ENCODE data around the gene PCSK5.
A peak's percentile ranks its signal among the peaks of the same experiment; 100 is the strongest.
"Not testable (repeated sequence)": the region's sequence is repeated elsewhere in the genome, so short reads cannot be mapped to it uniquely, and the experiment has no call there.

PCSK5 gene

DNA sequence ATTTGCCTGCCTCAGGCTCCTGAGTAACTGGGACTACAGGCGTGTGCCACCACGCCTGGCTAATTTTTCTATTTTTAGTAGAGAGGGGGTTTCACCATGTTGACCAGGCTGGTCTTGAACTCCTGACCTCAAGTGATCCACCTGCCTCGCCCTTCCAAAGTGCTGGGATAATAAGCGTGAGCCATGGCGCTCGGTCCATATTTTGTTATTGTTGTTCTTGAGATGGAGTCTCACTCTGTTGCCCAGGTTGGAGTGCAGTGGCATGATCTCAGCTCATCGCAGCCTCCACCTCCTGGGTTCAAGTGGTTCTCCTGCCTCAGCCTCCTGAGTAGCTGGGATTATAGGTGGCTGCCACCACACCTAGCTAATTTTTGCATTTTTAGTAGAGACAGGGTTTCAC lies 433.6 kb downstream of the PCSK5 start:
- not testable (repeated sequence) for DNase-seq

DNA sequence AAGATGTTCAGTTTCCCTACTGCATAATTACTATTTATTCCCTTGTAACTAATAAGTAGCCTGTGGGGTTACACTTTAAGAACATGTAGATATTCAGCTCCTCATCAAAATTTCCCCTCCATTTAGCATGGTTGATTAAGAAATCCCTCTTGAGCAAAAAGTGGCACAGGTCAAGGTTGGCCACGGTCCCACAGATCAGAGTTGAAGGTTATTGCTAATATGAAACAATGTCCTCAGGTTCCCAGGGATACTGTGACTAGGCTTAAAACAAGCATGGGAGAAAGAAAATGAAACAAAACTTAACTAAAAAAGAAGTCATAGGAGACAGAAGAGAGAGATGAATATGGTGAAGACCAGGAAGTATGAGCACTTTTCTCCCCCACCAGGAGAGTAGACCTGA lies 439.6 kb downstream of the PCSK5 start:
- DNase-seq, result no peak

DNA sequence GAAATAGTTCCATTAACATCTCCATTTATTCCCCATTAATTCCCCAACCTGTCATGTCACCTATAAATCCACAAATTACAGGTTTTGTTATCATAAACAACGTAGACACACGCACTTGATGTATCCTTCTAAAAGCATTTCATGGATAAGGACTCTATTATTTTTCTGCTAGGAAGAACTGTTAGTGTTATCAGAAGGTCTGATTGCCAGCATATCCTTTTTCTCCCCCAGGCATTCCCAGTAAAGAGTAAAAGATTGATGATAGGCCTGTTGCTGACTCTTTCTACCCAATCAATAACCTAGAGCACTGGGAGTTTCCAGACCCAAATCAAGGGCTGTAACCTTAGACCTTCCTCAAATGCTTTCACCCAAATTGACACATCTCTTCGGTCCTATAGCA lies 442.9 kb downstream of the PCSK5 start:
- DNase-seq, result no peak

DNA sequence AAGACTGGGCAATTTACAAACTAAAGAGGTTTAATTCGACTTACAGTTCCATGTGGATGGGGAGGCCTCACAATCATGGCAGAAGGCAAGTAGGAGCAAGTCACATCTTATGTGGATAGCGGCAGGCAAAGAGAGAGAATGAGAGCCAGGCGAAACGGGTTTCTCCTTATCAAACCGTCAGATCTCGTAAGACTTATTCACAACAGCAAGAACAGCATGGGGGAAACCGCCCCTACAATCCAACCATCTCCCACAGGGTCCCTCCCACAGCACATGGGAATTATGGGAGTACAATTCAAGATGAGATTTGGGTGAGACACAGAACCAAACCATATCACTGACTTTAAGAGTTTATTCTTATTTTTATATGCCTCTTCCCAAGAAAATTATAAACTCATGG lies 443.5 kb downstream of the PCSK5 start:
- DNase-seq, result no peak

DNA sequence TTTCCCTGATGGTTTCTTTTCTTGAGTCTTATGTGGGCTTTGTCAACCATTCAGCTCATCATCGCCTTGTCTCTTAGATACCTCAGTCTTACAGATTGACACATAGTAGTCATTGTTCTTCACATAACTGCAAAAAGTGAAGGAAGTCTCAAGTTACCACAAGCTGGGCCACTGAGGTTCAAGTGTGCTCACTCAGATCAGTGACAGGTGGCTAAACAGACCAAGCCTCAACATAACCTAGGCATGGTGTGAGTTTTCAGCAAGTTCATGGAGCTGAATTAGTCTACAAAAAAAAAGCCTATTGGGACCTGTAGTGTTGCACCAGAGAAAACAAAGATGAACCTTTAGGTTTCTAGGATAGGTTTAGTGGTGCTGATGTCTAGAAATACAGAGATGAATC lies 445.6 kb downstream of the PCSK5 start:
- DNase-seq, result no peak

DNA sequence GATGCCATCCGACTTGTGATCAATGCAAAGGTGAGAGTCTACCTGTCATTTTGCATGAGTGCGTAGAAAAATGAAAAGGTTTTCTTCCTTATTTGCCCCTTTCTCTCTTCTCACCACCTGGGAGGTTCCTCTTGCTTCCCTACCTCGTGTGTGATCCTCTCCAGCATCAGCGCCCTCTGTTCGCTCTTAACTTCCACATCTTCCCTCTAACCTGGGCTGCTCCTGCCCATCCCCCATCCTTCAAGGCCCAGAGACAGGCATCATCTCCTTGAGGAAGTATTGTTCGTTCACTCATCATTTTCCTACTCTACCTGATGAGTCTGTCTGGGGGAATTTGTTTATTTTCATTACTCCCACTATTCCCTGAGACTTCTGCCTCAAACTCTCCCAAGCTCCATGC lies 447.9 kb downstream of the PCSK5 start:
- DNase-seq, result no peak

DNA sequence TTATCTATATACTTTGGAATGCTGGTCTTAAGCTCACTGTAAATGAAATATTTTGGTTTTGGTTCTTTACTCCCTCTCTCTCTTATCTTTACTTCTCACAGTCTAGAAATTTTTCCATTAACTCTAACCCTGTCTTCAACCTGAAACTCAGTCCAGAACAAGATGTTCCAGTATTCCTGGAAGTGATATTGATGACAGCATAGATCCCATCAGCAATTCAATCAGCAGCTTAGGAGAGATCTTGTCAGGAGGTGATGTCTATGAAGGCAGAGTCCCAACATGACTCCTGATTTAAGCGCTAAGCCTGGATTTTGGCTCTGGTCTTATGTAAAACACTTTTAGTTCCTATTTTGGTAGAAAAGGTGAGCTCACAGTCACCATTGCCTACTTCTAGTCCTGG lies 451.1 kb downstream of the PCSK5 start:
- no peak for DNase-seq

DNA sequence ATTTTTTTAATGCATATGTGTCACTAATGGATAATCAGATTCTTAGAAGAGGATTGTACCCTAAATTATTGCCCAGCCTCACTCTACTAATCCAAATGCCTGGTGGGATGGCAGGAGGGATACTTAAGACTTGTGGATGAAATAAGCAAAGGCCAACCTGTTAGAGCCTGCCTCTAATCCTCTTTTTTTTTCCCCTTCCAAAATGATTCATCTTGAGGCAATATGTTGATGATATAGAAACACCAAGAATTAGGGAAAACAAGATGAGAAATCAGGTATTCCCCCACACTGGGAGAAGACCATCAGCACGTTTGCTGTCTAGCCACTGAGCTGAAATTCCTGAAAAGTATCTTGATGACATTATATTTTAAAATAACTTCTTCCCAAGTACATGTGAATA lies 451.7 kb downstream of the PCSK5 start:
- no peak for DNase-seq

DNA sequence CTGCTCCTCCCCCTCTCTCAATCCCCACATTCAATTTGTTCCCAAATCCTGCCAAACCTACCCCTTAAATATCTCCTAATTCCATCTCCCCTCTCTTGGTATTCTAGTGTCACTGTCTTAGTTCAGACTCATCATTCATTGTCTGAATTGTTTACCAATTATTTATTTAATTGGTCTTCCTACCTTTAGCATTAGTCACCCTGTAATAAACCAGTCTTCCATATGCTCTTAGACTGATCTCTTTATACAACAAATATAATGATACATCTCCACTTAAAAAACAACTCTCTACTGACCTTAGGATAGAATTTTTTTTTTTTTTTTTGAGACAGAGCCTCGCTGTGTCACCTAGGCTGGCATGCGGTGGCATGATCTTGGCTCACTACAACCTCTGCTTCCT lies 452.4 kb downstream of the PCSK5 start:
- no peak for DNase-seq

DNA sequence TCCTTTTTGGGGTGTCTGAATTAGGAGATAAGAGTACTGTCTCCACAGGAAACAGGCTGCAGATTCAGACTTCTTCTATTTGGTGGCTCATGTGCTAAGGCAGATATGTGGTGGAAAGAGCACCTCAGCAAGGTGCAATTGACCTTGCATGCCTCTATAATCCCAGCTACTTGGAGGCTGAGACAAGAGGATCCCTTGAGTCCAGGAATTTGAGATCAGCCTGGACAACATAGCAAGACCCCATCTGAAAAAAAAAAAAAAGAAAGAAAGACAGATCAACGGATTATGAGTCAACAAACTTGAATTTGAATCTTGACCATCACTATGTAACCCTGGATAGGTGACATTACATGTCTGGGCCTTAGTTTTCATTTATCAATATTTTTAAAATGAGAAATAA lies 459.4 kb downstream of the PCSK5 start:
- no peak for DNase-seq

DNA sequence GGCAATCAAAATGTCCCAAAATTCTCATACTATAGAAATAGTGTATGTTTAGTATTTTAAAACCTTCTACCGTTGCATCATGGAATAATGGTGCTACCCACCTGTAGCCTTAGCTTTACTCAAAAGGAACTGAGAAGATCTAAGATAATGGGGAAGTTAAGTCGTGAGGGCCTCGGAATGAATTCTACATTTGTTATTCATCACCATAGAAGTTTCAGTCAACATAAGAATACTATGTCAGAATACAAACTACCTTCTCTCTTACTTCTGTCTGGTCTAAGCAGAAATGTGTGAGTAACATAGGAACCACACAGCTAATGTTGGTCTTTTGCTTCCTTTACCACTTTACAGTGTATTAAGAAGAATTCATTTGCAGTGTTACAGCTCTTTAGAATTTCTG lies 460.5 kb downstream of the PCSK5 start:
- no peak for DNase-seq

DNA sequence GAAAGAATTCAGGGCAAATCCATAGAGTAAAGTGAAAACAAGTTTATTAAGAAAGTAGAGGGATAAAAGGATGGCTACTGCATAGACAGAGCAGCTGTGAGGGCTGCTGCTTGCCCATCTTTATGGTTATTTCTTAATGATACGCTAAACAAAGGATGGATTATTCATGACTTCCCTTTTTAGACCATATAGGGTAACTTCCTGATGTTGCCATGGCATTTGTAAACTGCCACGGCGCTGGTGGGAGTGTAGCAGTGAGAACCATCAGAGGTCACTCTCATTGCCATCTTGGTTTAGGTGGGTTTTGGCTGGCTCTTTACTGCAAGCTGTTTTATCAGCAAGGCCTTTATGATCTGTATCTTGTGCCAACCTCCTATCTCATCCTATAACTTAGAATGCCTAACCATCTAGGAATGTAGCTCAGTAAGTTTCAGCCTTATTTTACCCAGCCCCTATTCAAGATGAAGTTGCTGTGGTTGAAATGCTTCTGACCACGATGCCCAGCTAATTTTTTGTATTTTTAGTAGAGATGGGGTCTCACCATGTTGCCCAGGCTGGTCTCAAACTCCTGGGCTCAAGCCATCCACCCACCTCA lies 461.6 kb downstream of the PCSK5 start:
- no peak for DNase-seq

DNA sequence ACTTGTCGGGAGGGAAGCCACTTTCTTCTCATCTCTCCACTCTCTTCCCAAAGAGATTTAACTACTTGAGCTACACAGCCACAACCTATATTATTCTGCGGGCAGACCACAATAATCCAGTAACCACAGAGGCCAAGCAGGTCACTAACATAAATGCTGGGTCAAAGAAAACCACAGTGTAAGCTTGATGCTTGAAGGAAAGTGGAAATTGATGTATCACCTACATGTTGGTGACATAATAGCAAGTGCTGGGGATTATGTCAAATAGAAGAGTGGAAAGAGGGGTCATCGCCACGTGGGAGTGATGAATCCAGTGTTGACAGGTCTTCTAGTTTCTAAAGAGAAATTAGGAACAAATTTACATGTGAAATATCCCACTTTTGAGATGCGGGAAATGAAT lies 462.8 kb downstream of the PCSK5 start:
- DNase-seq, result no peak

DNA sequence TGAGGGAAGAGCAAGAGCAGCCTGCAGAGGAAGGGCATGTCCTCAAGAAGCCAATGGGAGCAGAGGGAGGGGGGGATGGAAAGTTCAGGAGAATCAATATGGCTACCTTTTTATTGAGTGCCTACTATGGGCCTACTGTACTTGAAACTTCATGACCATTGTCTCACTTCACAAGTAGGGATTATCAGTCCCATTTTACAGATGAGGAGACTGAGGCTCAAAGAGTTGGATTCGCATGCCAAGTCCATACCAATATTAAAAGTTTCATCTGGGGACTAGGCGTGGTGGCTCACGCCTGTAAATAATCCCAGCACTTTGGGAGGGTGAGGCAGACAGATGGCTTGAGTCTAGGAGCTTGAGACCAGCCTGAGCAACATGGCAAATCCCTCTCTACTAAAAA lies 463.7 kb downstream of the PCSK5 start:
- DNase-seq, result no peak

DNA sequence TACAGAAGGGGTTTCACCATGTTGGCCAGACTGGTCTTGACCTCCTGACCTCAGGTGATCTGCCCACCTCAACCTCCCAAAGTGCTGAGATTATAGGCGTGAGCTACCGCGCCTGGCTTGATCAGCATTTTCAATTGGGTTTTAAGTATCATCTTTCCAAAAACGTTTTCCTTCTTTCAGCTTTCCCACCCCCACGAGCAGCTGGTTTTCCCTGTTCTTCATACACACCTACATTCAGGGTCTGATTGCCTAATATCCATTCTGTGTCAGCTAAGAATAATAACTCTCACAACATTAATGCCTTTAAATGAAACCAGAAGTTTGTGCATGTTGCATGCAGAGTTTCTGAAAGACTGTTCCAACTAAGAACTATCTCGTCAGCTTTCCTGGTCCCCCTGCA lies 465.4 kb downstream of the PCSK5 start:
- no peak for DNase-seq

DNA sequence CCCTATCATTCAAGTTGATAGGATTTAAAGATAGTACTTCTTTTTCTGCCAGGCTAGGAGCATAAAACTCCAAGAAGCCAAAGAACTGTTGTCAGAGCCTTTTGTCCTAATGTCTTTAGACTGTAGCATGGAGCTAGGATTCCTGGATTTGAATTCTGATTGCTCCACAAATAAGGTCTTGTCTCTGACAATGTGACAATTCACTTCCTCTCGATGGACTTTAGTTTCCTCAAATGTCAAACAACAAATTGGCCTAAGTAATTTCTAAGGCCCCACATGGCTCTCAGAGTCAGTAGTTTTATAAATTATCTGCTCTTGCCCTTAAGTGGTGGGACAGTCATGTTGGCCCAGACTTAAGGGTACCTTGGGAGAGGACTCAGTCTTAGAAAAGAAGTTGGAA lies 467.1 kb downstream of the PCSK5 start:
- no peak for DNase-seq

DNA sequence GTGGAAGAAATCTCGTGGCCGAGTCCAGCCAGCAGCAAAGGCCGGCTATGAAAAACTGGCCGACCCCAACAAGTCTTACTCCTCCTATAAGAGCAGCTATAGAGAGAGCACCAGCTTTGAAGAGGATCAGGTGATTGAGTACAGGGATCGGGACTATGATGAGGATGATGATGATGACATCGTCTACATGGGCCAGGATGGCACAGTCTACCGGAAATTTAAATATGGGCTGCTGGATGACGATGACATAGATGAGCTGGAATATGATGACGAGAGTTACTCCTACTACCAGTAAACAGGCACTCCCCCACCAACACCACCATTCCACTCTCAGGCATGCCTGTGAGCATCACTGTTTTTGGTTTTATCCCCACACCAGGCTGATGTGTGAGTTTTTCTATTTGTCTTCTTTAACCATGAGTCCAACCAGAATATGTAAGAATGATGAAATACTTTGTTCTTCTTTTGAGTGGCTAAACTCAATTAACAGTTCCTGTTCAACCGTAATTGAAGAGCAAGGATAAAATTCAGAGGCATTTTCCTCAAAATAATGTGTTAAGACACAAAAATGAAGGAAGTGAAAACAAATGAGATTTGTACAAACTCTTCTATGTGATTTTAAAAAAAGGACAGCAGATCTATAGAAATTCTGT lies 468.3 kb downstream of the PCSK5 start:
- no peak for DNase-seq

DNA sequence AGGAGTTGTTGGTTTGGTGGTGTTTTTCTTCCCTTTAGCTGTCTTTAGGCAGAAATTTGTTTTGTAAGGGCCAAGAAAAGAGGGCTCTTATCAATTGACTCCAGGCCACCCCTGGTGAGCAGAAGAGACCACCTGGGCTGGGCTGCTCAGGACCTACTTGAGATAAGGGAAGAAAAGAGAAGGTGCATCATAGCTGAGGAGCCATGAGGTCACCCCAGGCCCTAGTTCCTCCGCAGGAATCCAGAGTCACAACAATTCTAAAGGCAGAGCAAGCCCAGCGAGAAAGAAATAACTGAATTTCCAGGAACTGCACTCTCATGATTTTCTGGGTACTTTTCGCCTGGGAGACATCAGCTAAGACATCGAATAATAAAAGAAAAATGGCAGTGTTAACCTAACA lies 468.9 kb downstream of the PCSK5 start:
- no peak for DNase-seq

DNA sequence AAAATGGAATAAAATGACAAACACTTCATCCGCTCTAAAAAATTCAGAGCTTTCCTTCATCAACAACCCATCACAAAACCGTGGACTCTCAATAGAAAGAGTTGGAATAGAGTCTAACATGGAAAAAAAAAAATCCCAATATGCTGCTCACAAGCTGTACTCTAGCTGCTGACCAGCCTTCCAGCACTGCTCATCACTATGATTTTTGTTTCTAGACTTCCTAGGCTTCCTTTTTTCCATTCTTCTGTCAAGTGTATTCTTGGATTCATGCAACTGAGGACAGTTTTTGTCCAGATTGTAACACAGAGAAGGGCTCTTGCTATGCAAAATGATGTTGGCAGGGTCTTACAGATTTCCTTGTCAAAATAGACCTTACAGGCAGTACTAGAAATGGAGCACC lies 469.3 kb downstream of the PCSK5 start:
- no peak for DNase-seq

DNA sequence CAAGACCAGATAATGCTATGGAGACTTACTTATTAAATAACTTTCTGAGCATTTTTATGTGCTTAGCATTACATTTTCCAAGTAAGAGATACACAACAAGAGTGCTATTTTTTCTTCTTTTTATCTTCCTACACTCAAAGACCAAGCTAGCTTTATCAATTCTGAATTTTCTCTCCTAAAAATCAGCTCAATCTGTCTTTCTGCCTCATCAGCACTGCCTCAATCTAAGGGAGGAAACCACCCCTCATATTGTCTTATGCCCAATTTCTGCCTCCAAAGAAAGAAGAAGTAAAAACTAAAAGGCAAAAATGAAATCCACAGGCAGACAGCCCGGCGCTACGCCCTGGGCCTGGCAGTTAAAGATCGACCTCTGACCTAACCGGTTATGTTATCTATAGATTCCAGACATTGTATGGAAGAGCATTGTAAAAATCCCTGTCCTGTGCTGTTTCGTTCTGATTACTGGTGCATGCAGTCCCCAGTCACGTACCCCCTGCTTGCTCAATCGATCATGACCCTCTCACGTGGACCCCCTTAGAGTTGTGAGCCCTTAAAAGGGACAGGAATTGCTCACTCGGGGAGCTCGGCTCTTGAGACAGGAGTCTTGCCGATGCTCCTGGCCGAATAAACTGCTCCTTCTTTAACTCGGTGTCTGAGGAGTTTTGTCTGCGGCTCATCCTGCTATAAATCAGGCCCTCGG lies 472.0 kb downstream of the PCSK5 start:
- not testable (repeated sequence) for DNase-seq

DNA sequence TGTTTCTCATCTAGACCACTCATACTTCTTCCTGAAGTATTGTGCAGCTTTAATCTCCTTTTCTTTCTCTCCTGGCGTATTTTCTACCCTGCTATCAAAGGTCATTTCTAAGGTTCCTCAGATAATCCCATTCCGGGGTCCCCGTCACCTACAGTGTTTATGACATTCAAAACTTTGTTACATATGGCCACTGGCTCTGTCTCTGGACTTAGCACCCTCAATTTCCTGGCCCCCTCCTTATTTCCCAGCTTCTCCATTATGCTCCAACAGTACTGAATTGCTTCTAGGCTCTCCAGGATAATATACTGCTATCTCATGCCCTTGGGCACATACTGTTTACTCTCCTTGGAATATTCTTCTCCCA lies 472.5 kb downstream of the PCSK5 start:
- no peak for DNase-seq

DNA sequence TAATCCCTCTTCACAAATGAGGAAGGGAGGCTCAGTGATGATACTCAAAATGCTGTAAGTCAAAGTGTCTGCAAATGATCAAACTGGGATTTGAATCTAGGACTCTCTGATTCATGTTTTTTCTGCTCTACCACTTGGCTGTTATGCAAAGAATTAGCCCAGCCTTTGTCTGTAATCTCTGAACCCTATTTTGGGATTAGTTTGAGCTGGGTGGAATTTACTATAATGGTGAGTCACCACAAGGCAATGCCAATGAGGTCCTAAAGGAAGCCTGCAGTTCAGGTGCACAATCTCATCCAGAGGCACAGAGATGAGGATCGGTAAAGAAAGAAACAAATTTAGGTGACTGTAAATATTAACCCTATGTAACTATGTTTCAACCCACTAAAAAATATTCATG lies 474.6 kb downstream of the PCSK5 start:
- DNase-seq, result peak; percentile 89

DNA sequence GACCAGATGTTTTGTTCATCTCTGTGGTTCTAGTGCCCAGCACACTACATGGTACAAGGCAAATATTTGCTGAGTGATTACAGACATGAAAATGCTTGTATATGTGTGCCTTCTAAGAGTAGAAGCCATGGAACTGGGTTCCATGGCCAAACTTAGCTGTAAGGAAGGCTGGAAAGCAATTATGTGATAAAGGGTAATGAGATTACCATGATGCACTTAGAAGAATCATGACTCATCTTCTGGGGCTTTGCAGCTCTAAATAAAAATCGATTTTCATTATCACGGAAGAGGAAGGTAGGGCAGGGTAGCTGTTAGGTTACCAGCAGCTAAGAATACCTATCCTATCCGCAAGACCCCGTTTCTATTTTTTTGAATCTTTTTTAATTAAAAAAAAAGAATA lies 475.8 kb downstream of the PCSK5 start:
- no peak for DNase-seq

DNA sequence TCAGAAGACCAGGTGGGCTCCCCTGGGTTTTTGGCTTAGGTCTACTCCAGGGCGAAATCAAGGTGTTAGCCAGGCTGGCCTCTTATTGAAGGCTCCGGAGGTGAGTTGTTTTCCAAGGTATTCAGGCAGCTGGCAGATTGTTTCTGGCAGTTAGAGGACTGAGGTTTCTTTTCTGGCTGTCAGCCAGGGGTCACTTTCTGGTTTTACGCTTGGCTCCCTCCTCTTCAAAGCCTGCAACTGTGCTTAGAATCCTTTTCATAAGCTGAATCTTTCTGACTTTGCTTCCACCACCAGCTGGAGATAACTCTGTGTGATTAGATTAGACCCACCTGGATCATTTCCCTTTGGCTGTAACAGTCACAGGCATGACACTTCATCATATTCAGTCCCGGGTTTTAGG lies 479.1 kb downstream of the PCSK5 start:
- DNase-seq, result peak; percentile 90

Data from kidney glomerular epithelial cell (primary cell).